ENCODE measurements around the gene HYAL3.

HYAL3 gene, protein sequence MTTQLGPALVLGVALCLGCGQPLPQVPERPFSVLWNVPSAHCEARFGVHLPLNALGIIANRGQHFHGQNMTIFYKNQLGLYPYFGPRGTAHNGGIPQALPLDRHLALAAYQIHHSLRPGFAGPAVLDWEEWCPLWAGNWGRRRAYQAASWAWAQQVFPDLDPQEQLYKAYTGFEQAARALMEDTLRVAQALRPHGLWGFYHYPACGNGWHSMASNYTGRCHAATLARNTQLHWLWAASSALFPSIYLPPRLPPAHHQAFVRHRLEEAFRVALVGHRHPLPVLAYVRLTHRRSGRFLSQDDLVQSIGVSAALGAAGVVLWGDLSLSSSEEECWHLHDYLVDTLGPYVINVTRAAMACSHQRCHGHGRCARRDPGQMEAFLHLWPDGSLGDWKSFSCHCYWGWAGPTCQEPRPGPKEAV

DNA sequence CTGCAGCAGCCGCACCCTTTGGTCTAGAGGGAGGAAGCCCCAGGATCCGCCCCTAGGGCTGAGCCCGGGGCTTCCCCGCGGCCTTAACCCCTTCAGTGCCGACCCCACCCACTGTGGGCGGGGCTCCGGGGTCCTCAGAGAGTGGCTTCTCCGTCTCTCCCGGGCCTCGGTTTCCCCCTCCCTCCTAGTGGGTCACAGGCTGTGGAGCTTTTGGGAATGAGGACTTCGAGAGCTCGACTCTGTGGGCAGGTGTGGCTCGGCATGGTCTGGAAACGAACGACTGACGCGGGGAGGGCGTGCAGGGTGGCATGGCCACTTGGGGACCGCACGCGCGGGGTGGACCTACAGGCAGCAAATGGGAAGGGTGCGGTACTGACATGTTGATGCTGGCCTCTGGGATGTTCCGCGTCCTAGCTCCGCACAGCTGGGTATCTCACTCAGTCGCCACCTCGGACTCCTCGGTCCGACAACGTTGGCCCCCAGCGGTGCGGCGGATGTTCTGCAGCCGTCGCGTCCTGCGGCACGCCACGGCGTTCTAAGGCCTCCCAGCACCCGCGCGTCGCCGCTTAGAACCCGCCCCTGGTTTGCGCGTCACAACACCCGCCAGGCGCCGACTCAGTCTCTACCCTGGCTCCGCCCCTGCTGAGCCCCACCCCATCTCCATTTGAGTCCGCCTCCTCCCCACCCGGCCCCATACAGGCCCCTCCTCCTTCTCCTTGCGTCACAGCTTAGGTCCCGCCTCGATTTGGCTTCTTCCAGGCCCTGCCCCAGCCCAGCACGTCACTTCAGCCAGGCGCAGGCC is at the start of gene HYAL3, which contains the start of gene NAA80:
HYAL3 (minus strand) TSS at position 570 of the 802 bp plus-strand sequence. CDS start 3,803 bp downstream, outside the sequence.
NAA80 (minus strand) TSS at position 570 of the 802 bp plus-strand sequence. CDS start 1,942 bp downstream, outside the sequence.
- in situ Hi-C loops (cut with MboI; ENCODE audit: low sequenced_read_pairs) = no loop called here

DNA sequence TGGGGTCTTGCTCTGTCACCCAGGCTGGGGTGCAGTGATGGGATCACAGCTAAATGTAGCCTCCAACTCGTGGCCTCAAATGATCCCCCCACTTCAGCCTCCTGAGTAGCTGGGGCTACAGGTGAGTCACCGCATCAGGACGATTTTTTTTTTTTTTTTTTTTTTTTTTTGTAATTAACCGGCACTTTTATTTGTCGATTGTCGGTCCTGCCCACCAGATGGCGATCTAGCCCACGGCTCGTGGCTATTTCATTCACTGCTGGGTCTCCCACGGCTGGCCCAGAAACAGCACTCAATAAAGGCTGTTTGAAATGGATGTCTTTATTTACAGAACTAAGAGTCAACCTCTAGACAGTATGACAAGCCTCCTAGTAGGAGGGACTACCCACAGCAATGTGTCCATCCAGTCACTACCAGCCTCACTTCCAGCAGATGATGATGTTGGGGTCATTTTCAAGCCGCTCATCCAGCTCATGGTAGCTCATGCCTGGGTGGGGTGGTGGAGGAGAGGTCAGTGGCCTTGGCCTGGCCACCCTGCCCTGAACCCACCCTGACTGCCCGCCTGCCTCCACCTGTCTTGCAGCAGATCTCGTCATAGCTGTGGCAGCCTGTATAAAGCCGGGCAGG is 48.1 kb upstream of the HYAL3 start:
- in situ Hi-C loops (cut with MboI; ENCODE audit: low sequenced_read_pairs) = no loop called here

DNA sequence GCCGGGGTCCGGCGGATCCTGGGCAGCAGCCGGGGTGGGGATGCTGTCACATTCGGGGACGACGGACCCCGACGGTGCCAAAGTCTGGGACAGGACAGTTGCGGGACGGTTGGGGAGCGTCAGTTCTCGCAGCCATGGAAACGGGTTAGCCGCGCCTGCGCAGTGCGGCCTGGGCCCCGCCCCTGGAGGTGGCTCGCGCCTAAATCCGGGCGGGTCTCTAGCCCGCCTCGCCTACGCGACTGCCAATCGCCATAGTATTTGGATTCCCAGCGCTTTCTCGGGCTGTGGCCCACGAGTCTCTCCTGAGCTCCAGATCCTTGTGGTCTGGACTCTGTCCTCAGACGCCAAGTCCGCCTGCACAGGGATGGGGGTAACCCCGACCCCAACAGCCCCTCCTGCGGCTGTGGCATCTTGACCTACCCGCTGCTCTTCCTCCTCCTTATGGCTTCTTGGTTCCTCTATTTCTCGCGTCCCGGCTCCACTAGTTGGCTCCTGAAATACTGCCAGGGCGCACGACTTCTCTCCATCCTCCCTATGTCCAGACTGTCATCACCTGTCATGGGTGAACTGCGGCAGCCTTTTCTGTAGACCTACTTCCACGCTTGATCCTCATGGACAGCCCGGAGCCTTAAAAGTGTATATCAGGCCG is 46.5 kb upstream of the HYAL3 start, which contains the start of gene ZMYND10:
ZMYND10 (minus strand) TSS at position 147 of the 649 bp plus-strand sequence. CDS start 153 bp downstream, outside the sequence.
- in situ Hi-C loops (cut with MboI; ENCODE audit: low sequenced_read_pairs) = no loop called here

DNA sequence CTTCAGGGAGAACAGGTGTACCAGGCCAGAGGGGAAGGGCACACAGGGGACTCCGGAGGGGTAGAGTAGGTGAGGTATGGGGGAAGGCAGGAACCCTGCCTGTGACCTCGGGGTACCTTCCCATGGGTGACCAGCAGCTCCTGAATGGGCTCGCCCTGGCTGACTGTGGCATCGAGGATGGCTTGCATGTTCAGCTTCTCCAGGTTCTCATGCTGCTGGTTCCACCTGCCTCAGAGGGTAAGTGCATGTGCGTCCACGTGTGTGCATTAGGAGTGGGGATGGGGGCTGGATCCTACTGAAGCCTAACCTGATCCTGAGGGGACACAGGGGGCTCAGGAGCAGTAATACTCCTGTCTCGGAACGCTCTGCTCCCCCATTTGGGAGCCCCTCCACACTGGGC is 45.8 kb upstream of the HYAL3 start:
- in situ Hi-C loops (cut with MboI; ENCODE audit: low sequenced_read_pairs) = no loop called here

DNA sequence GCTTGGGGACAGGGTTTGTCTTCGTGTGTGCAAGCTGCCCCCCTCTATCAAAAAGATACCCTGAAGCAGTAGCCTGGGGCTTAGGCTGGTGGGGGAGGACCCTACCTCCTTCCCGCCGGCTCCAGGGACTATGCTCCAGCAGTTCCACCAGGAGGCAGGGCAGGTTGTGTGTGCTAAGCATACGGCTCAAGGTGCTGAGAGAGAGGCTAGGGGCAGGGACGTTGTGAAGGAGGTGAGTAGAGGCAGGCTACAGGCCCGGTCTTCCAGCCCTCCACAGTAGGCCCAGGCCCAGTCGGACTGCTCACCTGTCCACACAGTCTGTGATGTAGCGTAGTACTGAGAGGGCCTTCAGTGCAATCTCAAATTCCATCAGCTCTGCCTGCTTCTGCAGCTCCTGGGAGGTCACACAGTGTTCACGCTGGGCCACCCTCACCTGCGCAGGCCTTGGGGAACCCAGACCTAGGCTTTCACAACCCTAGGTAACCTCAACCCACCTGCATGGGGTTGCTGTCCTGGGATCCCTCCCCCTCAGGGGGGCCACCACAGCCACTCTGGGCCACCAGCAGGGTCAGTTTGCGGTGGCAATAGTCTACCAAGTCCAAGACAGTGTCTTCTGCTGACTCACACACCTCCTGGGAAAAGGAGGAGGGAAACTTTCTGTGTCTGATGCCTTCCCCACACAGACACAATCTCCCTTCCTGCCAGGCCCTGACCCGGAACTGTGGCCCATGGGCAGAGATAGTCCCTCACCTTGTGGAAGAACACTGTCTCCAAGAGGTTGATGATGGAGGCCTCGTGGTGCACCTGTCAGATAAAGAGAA is 43.8 kb upstream of the HYAL3 start:
- in situ Hi-C loops (cut with MboI; ENCODE audit: low sequenced_read_pairs) = no loop called here

DNA sequence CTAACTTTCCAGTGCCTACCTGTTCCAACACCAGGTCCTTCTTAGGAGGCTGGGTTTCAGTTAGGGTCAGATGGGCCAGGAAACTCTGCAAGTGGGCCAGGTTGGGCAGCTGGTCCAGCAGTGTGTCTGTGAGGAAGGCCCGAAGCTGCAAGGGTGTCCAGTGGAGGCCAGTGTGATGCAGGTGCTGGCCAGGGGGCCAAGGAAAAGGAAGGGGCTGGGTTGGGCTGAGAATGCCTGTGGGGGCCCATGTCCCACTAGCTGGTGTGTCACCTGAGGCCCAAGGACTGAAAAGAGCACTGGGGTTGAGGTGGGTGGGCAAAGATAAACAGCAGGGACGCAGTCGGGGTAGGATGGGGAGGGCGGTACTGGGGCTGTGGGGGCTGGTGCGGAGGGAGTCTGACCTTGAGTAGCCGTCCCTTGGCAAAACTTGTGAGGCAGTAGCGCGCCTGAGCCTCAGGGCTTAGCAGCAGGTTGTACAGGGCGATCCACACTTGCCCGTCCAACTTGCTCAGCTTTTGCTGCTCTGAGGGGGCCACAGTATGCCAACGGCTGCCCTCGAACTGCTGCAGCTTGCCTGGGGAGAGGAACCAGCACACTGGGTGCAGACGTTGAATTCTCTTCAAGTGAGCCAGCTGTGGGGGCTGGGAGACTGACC is 42.9 kb upstream of the HYAL3 start:
- in situ Hi-C loops (cut with MboI; ENCODE audit: low sequenced_read_pairs) = no loop called here

DNA sequence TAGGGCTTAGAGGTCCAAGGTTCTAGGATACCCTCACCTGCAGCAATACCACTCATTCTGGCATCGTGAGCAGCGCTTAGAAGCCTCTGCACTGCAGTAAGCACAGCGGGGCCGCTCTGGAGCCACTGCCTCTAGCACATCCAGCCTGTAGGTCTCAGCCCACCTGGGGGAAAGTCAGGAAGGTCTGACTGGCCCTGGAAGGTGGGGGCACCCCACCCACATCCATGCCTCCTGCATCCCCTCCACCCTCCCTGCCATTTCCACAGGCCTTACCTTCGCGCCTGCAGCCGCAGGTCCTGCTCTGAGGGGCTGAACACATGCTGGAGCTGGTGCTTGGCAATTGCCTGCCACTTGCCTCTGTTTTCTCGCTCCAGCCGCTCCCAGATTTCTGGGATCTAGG is 42.3 kb upstream of the HYAL3 start:
- in situ Hi-C loops (cut with MboI; ENCODE audit: low sequenced_read_pairs) = no loop called here

DNA sequence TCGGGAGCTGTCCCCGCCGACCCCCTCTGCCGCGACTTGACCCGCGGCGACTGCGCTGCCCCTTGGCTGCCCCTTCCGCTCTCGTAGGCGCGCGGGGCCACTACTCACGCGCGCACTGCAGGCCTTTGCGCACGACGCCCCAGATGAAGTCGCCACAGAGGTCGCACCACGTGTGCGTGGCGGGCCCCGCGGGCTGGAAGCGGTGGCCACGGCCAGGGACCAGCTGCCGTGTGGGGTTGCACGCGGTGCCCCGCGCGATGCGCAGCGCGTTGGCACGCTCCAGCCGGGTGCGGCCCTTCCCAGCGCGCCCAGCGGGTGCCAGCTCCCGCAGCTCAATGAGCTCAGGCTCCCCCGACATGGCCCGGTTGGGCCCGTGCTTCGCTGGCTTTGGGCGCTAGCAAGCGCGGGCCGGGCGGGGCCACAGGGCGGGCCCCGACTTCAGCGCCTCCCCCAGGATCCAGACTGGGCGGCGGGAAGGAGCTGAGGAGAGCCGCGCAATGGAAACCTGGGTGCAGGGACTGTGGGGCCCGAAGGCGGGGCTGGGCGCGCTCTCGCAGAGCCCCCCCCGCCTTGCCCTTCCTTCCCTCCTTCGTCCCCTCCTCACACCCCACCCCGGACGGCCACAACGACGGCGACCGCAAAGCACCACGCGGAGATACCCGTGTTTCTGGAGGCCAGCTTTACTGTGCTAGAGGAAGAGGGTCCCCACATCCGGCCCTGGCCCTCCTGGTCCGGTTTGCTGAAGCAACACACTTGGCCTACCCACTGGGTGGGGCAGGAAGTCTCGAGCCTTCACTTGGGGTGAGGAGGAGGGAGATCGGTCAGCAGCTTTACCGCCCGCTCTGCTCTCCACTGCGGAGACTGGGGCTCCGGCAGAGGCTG is 41.5 kb upstream of the HYAL3 start, which contains the start of gene RASSF1:
RASSF1 (minus strand) TSS at position 389 of the 882 bp plus-strand sequence; CDS start at position 358, 31 bp downstream.
- in situ Hi-C loops (cut with MboI; ENCODE audit: low sequenced_read_pairs) = no loop called here

DNA sequence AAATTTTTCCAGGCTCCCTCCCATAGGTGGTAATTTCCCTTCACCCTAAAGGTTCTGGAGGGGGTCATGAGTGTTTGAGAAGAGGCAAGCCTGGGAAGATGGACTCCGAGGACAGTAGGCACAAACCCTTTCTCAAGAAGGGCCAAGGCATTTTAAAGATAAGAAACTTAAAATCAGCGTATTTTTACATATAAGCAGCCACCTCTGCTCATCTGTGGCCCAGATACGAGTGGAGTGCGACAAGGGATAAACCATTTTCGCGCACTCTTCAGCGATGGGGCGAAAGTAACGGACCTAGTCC is 40.9 kb upstream of the HYAL3 start:
- in situ Hi-C loops (cut with MboI; ENCODE audit: low sequenced_read_pairs) = no loop called here

DNA sequence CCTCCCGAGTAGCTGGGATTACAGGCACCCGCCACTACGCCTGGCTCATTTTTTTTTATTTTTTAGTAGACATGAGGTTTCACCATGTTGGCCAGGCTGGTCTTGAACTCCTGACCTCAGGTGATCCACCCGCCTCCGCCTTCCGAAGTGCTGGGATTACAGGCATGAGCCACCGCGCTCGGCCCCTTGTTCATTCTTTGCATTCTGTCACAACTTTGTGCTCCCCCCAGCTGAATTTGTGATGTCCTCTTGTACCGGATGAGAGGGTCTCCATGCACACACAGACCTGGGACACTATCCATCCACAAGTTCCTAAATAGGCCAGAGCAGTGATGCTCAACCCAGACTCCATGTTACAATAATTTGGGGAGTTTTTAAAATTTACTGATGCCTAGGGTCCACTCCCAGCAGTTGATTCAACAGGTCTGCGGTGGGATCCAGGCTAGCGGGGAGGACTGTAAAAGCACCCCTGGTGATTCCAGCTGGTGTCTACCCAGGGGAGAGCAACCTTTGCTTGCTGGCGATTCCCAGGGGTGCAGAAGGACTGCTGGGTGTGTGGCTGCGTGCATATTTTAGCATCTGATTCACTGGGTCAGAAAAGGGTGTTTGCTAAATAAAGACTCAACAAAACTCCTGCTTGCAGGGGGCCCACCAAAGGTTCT is 40.4 kb upstream of the HYAL3 start:
- in situ Hi-C loops (cut with MboI; ENCODE audit: low sequenced_read_pairs) = no loop called here

DNA sequence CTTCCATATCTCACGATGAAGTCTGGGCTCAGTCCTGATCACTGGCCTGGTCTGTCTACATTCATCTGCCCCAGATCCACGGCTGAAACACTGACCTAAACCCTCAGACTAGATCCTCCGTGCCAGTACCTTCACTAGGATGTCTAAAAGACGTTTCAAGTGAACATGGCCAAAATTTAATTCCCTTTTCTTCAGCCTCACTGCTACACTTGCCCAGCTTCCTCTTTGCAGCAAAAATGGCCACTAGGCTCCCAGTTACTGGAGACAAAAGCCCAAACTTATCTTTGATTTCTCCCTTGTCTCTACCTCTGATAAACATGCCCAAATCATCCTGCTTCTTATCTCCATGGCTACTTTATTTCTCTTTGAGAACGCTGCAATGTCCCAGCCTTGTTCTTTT is 39.8 kb upstream of the HYAL3 start:
- in situ Hi-C loops (cut with MboI; ENCODE audit: low sequenced_read_pairs) = no loop called here

DNA sequence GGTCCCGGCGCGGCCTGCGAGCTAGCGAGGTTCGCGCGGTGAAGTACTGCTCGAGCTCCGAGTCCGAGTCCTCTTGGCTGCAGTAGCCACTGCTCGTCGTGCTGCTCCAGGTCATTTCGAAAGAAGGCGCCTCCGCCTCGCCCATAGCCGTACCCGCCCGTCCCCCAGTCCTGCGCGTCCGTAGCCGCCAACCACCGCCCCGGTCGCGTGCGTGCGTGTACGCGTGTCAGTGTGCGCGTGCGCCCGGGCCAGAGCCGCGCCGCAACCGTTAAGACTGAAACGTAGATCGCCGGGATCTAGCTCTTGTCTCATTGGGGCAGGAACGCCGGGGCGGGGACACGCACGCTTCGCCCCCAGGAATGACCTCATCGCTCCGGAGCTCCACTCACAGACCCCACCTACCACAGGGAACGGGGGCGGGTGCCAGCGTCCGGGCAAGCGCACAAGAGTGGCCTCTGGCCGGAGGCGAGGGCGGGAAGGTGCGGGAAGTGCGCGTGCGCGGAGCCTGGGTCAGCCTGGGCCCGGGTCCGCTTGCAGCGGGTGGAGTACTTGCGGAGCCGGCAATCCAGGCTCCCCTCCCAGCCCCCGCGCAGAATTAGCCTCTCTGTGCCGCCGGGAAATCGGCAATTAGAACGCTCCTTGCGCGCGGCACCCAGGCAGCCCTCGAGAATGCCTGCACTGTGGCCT is 38.1 kb upstream of the HYAL3 start:
- in situ Hi-C loops (cut with MboI; ENCODE audit: low sequenced_read_pairs) = no loop called here

DNA sequence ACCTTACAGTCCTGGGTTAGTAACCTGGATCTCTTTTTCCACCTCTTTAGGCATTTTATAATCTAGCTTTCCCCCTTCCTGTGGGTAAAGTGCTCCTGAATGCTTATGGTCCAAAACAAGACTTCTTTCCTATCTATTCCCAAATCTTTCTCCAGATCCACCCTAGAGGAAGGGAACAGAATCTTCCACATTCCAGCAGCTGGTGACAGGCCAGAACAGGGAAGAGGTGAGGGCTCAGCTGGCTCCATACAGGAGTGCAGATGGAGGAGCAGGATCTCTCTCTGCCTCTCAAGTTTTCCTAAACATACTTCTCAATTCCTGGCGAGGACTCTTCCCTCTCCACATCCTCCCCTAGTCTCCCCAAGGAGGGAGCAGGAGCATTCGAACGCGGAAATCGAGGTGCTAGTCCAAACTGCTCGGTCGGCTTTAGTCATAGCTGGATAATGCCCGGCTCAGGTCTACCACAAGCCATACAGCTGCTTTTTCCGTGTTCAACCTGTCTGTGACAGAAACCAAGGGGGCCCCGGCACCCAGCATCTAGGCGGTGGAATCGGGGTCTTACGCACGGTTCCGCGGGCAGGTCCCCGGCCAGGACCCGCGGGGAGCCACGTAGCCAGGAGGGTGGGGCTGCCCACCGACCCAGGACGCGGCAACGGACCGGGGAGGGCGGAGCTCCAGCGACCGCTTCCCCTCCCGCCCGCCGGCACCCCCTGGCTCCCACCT is 37.4 kb upstream of the HYAL3 start:
- in situ Hi-C loops (cut with MboI; ENCODE audit: low sequenced_read_pairs) = no loop called here

DNA sequence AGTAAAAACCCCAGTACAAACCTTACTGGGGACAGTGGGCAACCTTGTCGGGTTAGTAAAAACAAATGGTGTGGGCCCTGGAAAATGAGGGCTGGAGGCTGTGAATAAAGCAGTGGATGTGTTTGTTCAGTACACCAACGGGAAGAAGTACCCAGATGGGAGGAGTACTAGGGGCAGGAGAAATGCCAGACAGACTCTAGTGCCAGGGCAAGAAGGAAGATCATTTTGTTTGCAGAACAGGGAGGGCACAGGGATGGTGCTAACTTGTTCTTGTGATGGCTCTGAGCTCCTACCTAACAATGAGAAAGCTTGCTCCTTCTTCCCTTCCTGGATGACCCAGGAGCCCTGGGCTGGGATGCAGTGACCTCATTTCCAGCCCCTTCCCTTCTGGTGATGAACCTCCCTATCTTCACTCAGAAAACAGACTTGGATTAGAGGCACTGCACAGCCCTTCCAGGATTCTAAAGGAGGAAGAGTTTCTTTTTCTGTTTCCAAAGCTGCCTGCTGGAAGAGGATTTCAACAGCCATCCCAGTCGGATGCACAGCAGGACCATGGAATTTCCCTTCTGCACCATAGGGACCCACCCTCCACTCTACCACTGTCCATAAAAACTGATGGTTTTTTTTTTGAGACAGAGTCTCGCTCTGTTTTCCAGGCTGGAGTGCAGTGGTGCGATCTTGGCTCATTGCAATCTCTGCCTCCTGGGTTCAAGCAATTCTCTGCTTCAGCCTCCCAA is 35.3 kb upstream of the HYAL3 start:
- in situ Hi-C loops (cut with MboI; ENCODE audit: low sequenced_read_pairs) = no loop called here

DNA sequence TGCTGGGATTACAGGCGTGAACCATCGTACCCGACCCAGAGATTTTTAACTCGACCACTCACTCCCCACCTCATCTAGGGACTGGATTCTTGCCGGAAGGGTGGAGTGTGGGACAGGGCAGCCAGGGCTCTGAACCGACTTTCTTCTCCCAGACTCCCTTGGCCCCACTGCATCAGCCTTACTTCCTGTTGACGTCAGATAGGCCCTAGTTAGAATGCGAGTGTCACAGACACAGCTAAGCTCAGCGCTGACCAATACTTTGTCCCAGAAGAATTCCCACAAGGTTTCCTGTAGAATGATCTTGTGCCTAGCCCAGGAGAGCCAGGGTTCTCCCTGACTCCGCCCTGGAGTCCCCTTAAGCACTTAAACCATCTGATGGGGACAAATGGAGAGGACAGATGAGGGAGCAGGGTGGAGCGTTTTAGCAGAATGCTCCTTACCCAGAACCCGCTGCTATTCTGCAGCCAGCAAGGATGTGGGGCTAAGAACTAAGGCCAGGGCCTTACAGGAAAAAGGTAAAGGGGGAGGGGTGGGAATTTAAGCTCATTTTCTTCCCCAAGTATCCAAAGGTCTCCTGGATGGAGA is 34.6 kb upstream of the HYAL3 start:
- in situ Hi-C loops (cut with MboI; ENCODE audit: low sequenced_read_pairs) = no loop called here
